ENCODE data around the gene OR51B2.
"Not testable (repeated sequence)": the region's sequence is repeated elsewhere in the genome, so short reads cannot be mapped to it uniquely, and the experiment has no call there.

OR51B2 gene

DNA sequence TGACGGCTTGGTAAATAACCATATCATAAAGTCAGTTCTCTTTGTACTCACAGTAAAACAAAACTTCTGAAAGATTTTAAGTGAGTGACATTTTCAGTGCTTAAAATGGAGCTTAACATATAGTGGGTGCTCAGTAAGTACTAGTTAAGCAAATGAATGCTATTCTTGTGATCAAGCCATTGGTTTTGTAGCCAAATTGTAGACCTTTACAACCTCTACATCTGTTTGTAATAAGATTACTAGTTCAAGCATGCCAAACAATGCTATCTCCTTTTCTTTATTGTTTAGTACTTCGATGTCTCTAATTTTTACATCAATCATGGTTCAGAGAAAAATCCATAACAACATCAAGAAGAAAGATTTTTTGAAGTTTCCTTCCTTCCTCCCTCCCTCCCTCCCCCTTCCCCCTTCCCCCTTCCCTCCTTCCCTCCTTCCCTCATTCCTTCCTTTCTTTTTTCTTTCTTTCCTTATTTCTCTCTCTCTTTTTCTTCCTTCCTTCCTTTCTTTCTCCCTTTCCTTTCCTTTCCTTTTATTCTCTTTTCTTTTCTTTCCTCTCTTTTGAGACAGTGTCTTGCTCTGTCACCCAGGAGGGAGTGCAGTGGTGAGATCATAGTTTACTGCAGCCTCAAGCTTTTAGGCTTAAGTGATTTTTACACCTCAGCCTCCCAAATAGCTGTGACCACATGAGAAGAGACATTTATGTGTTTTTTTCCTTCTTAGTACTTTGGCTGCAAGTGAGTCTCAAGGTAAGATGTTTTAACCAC lies 16.7 kb downstream of the OR51B2 start:
- no peak for DNase-seq

DNA sequence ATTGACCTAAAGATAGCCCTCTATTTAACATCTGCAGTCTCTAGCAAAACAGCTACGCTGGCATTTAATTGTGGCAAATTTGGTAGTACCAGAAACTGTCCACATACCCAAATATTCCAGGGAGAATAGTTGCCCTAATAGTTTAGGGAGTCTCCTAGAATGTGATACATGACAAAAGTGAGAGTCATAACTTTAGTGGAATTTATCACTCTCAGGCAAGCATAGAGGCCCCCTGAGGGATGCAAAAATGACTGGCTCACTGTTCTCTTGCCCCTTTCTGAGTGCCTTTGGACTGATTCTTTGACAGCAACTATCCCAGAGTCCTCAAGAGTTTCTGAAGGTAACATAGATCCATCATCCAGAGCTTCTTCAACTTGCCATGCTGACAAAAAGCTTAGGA lies 20.1 kb downstream of the OR51B2 start:
- DNase-seq = no peak

DNA sequence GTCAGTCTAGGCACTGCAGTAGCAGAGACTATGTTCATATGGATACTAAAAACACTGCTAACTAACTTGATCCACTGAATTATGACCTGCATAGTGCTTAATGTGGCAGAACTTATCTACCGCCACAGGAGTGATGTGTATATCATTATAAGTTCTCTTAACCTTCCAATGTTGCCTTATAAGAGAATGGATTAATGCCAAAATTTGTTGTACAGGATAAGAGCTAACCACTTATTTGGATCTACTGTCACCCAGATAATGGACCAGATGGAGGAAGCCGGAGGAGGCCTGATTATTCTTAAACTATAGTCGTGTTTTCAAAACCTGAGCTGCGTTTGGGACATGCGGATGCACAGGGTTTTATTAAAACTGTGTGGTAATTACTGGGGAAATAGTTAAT lies 20.5 kb downstream of the OR51B2 start:
- DNase-seq = peak; percentile 25

- DNase-seq = no peak
Measured at GRCh38 chr11:5301846-5302245, 22.3 kb downstream of the OR51B2 start, which contains the start of gene OR51B4. TSS of gene OR51B4 (minus strand) at chr11:5301946. CDS start at chr11:5301946, 0 bp downstream.

GRCh38 chr11:5300251-5300650 lies 23.8 kb downstream of the OR51B2 start:
- DNase-seq = no peak

DNA sequence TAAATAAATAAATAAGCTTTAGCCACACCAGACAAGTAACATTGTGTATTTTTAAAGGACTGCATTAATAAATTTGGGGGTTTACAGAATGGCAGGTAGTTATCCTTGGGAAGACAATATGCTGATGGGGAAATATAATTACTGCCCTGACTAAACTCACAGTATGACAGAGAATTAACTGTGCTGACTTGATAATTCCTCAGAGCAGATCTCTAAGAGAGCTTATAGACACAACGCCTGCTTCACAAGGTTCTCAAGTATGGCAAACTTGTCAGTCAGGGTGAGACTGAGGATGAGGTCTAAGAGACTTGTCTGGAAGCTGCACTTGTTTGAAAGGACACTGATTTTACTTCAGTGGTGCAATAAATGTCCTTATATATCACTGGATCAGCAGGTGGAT lies 25.6 kb downstream of the OR51B2 start:
- no peak for DNase-seq

DNA sequence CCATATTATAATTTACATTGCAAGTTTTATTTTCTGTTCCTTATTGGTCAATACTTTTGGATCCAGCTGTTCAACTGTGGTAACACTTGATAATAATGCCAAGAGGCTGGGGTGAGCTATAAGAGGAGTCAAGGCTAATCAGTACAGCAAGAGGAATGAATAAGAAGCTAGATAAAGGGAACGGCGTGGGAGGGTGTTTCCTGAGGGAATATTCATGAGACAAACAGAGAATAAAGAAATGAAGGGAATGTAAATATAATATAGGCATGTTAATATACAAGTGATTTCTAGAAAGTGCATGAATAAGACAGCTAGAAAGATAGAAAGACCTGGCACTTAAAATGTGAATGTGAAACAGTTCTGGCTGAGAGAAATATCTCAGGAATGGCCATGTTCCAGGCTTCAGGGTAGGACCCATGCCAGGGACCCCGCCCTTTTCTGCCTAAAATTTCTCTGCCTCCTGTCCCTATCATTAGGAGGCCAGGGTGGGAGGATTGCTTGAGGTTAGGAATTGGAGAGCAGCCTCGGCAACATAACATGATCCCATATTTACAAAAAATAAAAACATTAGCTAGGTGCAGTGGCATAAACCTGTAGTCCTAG lies 26.3 kb downstream of the OR51B2 start:
- peak; percentile 46 for DNase-seq

GRCh38 chr11:5294342-5294995 lies 29.6 kb downstream of the OR51B2 start:
- not testable (repeated sequence) for DNase-seq

DNA sequence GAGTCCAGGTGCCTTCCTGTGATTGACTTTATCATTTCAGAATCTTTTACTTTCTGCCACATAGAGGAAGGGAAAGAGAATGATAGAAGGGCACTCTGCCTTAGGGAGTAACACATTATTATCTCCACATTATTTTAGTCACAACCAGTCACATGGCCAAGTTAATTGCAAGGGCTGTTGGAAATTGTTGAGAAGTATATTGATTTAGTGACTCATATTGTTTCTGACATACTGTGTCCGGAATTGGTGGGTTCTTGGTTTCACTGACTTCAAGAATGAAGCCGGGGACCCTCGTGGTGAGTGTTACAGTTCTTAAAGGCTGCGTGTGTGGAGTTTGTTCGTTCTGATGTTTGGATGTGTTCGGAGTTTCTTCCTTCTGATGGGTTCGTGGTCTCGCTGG lies 31.1 kb downstream of the OR51B2 start:
- no peak for DNase-seq

DNA sequence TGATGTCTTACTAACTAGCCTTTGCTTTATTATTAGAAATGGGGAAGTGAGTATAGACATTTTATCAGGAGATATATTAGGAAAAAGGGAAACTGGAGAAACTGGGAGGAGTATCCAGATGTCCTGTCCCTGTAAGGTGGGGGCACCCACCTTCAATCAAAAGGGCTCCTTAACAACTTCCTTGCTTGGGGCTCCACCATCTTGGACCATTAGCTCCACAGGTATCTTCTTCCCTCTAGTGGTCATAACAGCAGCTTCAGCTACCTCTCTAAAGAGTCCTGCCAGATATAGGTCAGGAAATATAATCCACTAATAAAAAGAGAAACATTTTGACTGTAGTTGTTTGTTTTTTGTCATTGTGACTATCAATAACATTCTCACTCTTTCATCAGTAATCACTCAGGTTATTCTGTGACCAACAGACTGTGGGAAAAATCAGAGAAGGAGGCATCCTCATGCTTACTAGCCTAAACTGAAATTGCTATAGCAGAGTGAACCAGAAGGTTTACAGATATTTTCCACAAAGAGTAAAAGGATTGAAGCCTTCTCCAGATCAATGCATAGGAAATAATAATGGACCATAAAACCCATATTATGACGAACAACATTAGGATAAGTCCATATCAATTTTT lies 32.8 kb downstream of the OR51B2 start:
- DNase-seq = peak; percentile 89

- DNase-seq = peak; percentile 35
Measured at GRCh38 chr11:5290106-5290505, 34.0 kb downstream of the OR51B2 start.

DNA sequence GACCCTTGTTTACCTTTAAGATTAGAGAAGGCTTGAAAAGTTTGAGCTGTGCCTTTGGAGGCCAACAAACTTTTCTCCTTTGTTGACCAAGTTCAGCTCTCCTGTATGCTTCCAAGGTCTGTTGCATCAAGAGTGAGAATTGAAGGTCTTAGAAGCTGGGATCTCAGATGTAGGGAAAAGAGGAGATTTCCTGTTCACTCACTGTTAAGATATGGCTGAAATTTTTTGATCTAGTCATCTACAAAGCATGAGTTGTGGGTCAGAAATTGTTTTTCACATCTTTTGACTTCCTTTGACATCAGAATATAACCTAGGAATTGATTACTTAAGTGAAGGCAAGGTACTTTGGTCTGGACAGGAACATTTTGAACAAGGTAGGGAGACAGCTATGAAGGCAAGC lies 34.4 kb downstream of the OR51B2 start:
- no peak for DNase-seq

GRCh38 chr11:5288906-5289550 lies 35.1 kb downstream of the OR51B2 start:
- peak; percentile 61 for DNase-seq

DNA sequence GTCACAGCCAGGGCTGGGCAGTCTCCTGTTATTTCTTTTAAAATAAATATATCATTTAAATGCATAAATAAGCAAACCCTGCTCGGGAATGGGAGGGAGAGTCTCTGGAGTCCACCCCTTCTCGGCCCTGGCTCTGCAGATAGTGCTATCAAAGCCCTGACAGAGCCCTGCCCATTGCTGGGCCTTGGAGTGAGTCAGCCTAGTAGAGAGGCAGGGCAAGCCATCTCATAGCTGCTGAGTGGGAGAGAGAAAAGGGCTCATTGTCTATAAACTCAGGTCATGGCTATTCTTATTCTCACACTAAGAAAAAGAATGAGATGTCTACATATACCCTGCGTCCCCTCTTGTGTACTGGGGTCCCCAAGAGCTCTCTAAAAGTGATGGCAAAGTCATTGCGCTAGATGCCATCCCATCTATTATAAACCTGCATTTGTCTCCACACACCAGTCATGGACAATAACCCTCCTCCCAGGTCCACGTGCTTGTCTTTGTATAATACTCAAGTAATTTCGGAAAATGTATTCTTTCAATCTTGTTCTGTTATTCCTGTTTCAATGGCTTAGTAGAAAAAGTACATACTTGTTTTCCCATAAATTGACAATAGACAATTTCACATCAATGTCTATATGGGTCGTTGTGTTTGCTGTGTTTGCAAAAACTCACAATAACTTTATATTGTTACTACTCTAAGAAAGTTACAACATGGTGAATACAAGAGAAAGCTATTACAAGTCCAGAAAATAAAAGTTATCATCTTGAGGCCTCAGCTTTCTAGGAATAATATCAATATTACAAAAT lies 35.8 kb downstream of the OR51B2 start:
- DNase-seq = peak; percentile 93

- DNase-seq = no peak
Measured at GRCh38 chr11:5286901-5287300, 37.2 kb downstream of the OR51B2 start.

DNA sequence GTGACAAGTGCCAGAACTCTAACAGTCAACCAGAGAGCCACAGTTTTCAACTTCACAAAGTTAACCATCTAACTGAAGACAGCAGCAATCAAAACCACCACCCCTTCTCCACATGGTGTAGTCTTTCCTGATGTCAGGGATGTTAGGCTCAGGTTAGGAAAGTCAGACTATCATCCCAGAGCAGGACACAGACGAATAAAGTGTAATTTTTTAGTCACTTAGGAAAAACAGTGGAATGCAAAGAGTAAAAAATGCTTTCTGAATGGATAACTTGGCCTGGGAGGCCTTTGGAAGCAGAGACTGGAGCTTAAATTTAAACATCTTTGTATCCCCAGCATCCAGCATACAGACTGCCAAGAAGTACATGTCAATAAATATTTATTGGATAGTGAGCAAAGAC lies 37.7 kb downstream of the OR51B2 start:
- DNase-seq = peak; percentile 23

- peak; percentile 63 for DNase-seq
Measured at GRCh38 chr11:5285703-5286340, 38.3 kb downstream of the OR51B2 start.

DNA sequence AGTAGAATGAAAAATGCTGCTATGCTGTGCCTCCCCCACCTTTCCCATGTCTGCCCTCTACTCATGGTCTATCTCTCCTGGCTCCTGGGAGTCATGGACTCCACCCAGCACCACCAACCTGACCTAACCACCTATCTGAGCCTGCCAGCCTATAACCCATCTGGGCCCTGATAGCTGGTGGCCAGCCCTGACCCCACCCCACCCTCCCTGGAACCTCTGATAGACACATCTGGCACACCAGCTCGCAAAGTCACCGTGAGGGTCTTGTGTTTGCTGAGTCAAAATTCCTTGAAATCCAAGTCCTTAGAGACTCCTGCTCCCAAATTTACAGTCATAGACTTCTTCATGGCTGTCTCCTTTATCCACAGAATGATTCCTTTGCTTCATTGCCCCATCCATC lies 39.5 kb downstream of the OR51B2 start:
- peak; percentile 80 for DNase-seq

GRCh38 chr11:5283882-5284281 lies 40.2 kb downstream of the OR51B2 start:
- DNase-seq = no peak

GRCh38 chr11:5283086-5283485 lies 41.0 kb downstream of the OR51B2 start:
- DNase-seq = no peak

DNA sequence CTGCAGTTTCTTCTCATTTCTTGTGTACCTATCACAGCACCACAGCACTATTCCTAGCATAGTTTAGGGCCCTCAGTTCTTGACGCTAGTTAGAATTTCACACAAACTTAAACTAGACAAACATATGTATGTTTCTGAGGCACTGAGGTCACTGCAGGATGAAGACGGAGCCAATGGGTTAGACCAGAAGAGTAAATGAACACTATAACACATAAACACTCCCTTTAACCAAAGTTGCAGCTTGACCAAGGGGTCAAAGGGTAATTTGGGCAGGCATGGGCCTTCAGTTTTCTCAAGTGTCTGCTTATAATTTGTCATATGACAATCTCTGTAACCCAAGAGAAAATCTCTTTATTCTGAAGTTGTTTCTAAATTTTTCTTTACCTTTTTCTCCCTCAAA lies 41.5 kb downstream of the OR51B2 start:
- no peak for DNase-seq

GRCh38 chr11:5281596-5281995 lies 42.5 kb downstream of the OR51B2 start:
- DNase-seq = no peak
